Sigmoid colon (tissue), 7 donors: ENCODE measurements around the gene CAST. TPM values are rescaled to one million over a fixed set of nuclear protein-coding genes. Genes with fewer than 3 reads are reported as not detected.

Source experiments
- DNase-seq: peaks from one replicate; pipeline ENCODE4 v3.0.0-alpha.2; 2019
- H3K27ac ChIP-seq, 4 donors: fragments of 200-600 bp; sonication (generic); one replicate each; pipeline ENCODE4 v1.5.1; 2016 to 2019; ENCODE audit warnings: mild to moderate bottlenecking in 1 of 4
- H3K27me3 ChIP-seq, 3 donors: fragments of 200-600 bp; sonication (generic); one replicate each; pipeline ENCODE4 v1.5.1; 2019; ENCODE audit warnings: mild to moderate bottlenecking in 1 of 3
- H3K36me3 ChIP-seq, 4 donors: fragments of 200-600 bp; sonication (generic); one replicate each; pipeline ENCODE4 v1.5.1; 2016 to 2019
- H3K4me1 ChIP-seq, 4 donors: fragments of 200-600 bp; sonication (generic); one replicate each; pipeline ENCODE4 v1.5.1; 2017 to 2019
- H3K4me3 ChIP-seq, 4 donors: fragments of 200-600 bp; sonication (generic); one replicate each; pipeline ENCODE4 v1.5.1; 2017 to 2019; ENCODE audit warnings: mild to moderate bottlenecking in 2 of 4, moderate library complexity in 1 of 4
- H3K9me3 ChIP-seq, 4 donors: fragments of 200-600 bp in 3 of 4; sonication (generic) in 3 of 4; one replicate each; pipeline versions ENCODE4 v1.5.1 to v1.6.1; 2013 to 2019
- CTCF ChIP-seq, 4 experiments: fragments of 450-650 bp in 3 of 4; fragments of 200-600 bp in 1 of 4; IDR thresholded peaks; one replicate each; pipeline ENCODE4 v1.5.1; 2016 to 2019; ENCODE audit warnings: antibody characterized with exemption in 4 of 4, mild to moderate bottlenecking in 3 of 4, moderate library complexity in 2 of 4
- EP300 ChIP-seq, 4 donors: sonication (generic); formaldehyde crosslinking; IDR thresholded peaks; one replicate each; pipeline ENCODE4 v1.6.1; 2017; ENCODE audit warnings: antibody characterized with exemption in 4 of 4
- POLR2A ChIP-seq, 2 donors: fragments of 450-650 bp; IDR thresholded peaks; one replicate each; pipeline ENCODE4 v1.6.1; 2016; ENCODE audit warnings: antibody characterized with exemption in 2 of 2, mild to moderate bottlenecking in 2 of 2, moderate library complexity in 2 of 2
- POLR2AphosphoS5 ChIP-seq, 4 donors: sonication (generic); formaldehyde crosslinking; IDR thresholded peaks; one replicate each; pipeline ENCODE4 v1.6.1; 2017; ENCODE audit warnings: antibody characterized with exemption in 4 of 4
- WGBS, 2 donors: extraction: QIAGEN DNeasy Blood & Tissue Kit; methylation state at CpG; one replicate each; pipeline ENCODE4 v1.1.7; 2013; 5-methylcytosine and 5-hydroxymethylcytosine counted together
- intact Hi-C: fragments of 100-400 bp; cut with DNase I; formaldehyde crosslinking; loops from one replicate; pipeline ENCODE4 v1.15.1; 2023
- polyA plus RNA-seq, 3 donors: library from polyadenylated mRNA; stranded (reverse); fragments of 200-250 nt; gene quantifications; one replicate each; pipeline ENCODE4 v1.2.3, GENCODE V29; 2013
- total RNA-seq, 4 donors: library from RNA; depleted of rRNA; stranded (reverse); fragments of >200 nt; gene quantifications; one replicate each; pipeline ENCODE4 v1.1.0, GENCODE V29; 2016
- donor health status: healthy with polysubstance abuse.
- donor health status: Bipolar disorder and iron deficiency.
- donor health status: healthy.

Gene CAST
- total and polyA plus RNA-seq, 7 donors: 138 to 348 (median 225) TPM

GRCh38 chr5:96641368-96642280 lies 20.6 kb upstream of the CAST start:
- Histone ChIP-seq H3K4me3 (no peak overlapping the region), H3K36me3 (no peaks in the 10 kb centered on the region), H3K9me3 (no peaks in the 10 kb centered on the region), H3K27me3 (no peaks in the 10 kb centered on the region), H3K4me1 (no peaks in the 10 kb centered on the region), H3K27ac (no peak overlapping the region)
- WGBS, 2 donors: 31 to 47% methylated on average over 5 of the region's 5 CpGs
- intact Hi-C loops: no loop called here
- TF ChIP-seq CTCF (IDR thresholded peaks at IDR 0.05) (no peak), EP300 (IDR thresholded peaks at IDR 0.05) (no peak), POLR2A (IDR thresholded peaks at IDR 0.05) (no peak), POLR2AphosphoS5 (IDR thresholded peaks at IDR 0.05) (no peak)
- no peak for DNase-seq

GRCh38 chr5:96642281-96642640 lies 19.9 kb upstream of the CAST start:
- no peaks in the 10 kb centered on the region for H3K4me1 ChIP-seq
- H3K27ac ChIP-seq: no peak overlapping the region
- H3K4me3 ChIP-seq: no peak overlapping the region
- intact Hi-C loops: no loop called here
- TF ChIP-seq POLR2AphosphoS5 (IDR thresholded peaks at IDR 0.05) (no peak), CTCF (IDR thresholded peaks at IDR 0.05) (no peak), EP300 (IDR thresholded peaks at IDR 0.05) (no peak), POLR2A (IDR thresholded peaks at IDR 0.05) (no peak)
- H3K36me3 ChIP-seq: no peaks in the 10 kb centered on the region
- H3K27me3 ChIP-seq: no peaks in the 10 kb centered on the region
- no peaks in the 10 kb centered on the region for H3K9me3 ChIP-seq
- no peak for DNase-seq
- 45 to 64% methylated on average over 2 of the region's 2 CpGs for WGBS, 2 donors

- no peak overlapping the region for H3K27ac ChIP-seq
- no peak overlapping the region for H3K4me3 ChIP-seq
- TF ChIP-seq EP300 (IDR thresholded peaks at IDR 0.05) (no peak), POLR2AphosphoS5 (IDR thresholded peaks at IDR 0.05) (no peak), POLR2A (IDR thresholded peaks at IDR 0.05) (no peak), CTCF (IDR thresholded peaks at IDR 0.05) (no peak)
- no peaks in the 10 kb centered on the region for H3K27me3 ChIP-seq
- no peaks in the 10 kb centered on the region for H3K9me3 ChIP-seq
- intact Hi-C loops: no loop called here
- DNase-seq: no peak
- H3K4me1 ChIP-seq: no peaks in the 10 kb centered on the region
- 88 to 89% methylated on average over 7 of the region's 7 CpGs for WGBS, 2 donors
- no peaks in the 10 kb centered on the region for H3K36me3 ChIP-seq
Measured at GRCh38 chr5:96645091-96645490, 17.1 kb upstream of the CAST start.

GRCh38 chr5:96648023-96648422 lies 14.2 kb upstream of the CAST start:
- TF ChIP-seq EP300 (IDR thresholded peaks at IDR 0.05): no peak
- TF ChIP-seq POLR2AphosphoS5 (IDR thresholded peaks at IDR 0.05): no peak
- no peak for TF ChIP-seq POLR2A (IDR thresholded peaks at IDR 0.05)
- no peak for TF ChIP-seq CTCF (IDR thresholded peaks at IDR 0.05)
- no peak overlapping the region for H3K27ac ChIP-seq
- no peak for DNase-seq
- no peak overlapping the region for H3K4me3 ChIP-seq
- intact Hi-C loops: no loop called here
- no peaks in the 10 kb centered on the region for H3K36me3 ChIP-seq
- H3K9me3 ChIP-seq: no peaks in the 10 kb centered on the region
- no peaks in the 10 kb centered on the region for H3K27me3 ChIP-seq
- no peaks in the 10 kb centered on the region for H3K4me1 ChIP-seq
